B cell (primary cell): ENCODE results near the gene DSG2. TPM values are rescaled to one million over a fixed set of nuclear protein-coding genes. Genes with fewer than 3 reads are reported as not detected.

Experiments used
- ATAC-seq: fragments of 200-7000 bp; cut with Tn5 transposase; one replicate; pipeline ENCODE4 v1.10.0; 2021; ENCODE audit warnings: low read depth, mild to moderate bottlenecking, moderate number of reproducible peaks, moderate library complexity
- CTCF ChIA-PET: fragments of 350-600 bp; sonication (Branson Sonifier 250); formaldehyde crosslinking; loops from one replicate; lab custom pipeline; 2021; ENCODE audit warnings: antibody characterized with exemption, inconsistent platforms; lab: Charles Lee
- POLR2A ChIA-PET: fragments of 350-600 bp; sonication (Branson Sonifier 250); formaldehyde crosslinking; loops from one replicate; lab custom pipeline; 2021; ENCODE audit warnings: antibody characterized with exemption; lab: Charles Lee
- DNase-seq: peaks from one replicate; pipeline ENCODE4 v3.0.0; 2013
- H2AFZ ChIP-seq: 2 replicates; pipeline ENCODE4 v1.6.1; 2012; ENCODE audit warnings: mild to moderate bottlenecking, low read depth, low read length; ENCODE audit not compliant: insufficient read depth, poor library complexity, severe bottlenecking
- H3K27ac ChIP-seq, 2 donors: 1 replicate in 1 of 2; 2 replicates in 1 of 2; pipeline ENCODE4 v1.5.1; 2012 to 2013; ENCODE audit warnings: low read length in 2 of 2, mild to moderate bottlenecking in 2 of 2, moderate library complexity in 1 of 2
- H3K27me3 ChIP-seq, 4 experiments: fragments of 200-600 bp in 1 of 4; sonication (generic) in 1 of 4; replicated peaks in 1 of 4; 1 replicate in 2 of 4; 2 replicates in 2 of 4; pipeline versions ENCODE4 v1.6.1 to v1.7.0; 2013 to 2016; ENCODE audit warnings: low read length in 3 of 4, mild to moderate bottlenecking in 2 of 4, mixed read lengths in 1 of 4, moderate library complexity in 1 of 4; ENCODE audit not compliant: insufficient read depth in 4 of 4, control insufficient read depth in 3 of 4; ENCODE audit errors: control extremely low read depth in 1 of 4
- H3K36me3 ChIP-seq, 2 experiments: replicated peaks in 1 of 2; 1 replicate in 1 of 2; 2 replicates in 1 of 2; pipeline versions ENCODE4 v1.6.1 to v1.7.1; 2013; ENCODE audit warnings: low read length in 1 of 2; ENCODE audit not compliant: insufficient read depth in 2 of 2, control insufficient read depth in 1 of 2; ENCODE audit errors: control extremely low read depth in 1 of 2, extremely low read depth in 1 of 2
- H3K4me1 ChIP-seq, 2 donors: fragments of 200-600 bp in 1 of 2; sonication (generic) in 1 of 2; 1 replicate in 1 of 2; 2 replicates in 1 of 2; pipeline versions ENCODE4 v1.5.1 to v1.6.1; 2013 to 2017; ENCODE audit warnings: low read length in 2 of 2; ENCODE audit not compliant: control insufficient read depth in 2 of 2, insufficient read depth in 2 of 2
- H3K4me2 ChIP-seq: replicated peaks from 2 replicates; pipeline ENCODE3; 2012; ENCODE audit warnings: mild to moderate bottlenecking, low read depth, low read length; ENCODE audit not compliant: poor library complexity, severe bottlenecking
- H3K4me3 ChIP-seq, 5 experiments: fragments of 200-600 bp in 1 of 5; sonication (generic) in 1 of 5; 1 replicate in 3 of 5; 2 replicates in 2 of 5; pipeline versions ENCODE4 v1.5.1 to v1.7.0; 2011 to 2016; ENCODE audit warnings: low read length in 4 of 5, mild to moderate bottlenecking in 4 of 5, low read depth in 2 of 5, control low read depth in 1 of 5, moderate library complexity in 1 of 5; ENCODE audit not compliant: insufficient read depth in 1 of 5; ENCODE audit errors: control extremely low read depth in 1 of 5, extremely low read depth in 1 of 5
- H3K79me2 ChIP-seq: fragments of 200-600 bp; sonication (generic); one replicate; pipeline ENCODE4 v1.6.0; 2016; ENCODE audit warnings: low read length; ENCODE audit not compliant: control insufficient read depth, insufficient read depth
- H3K9ac ChIP-seq: fragments of 200-600 bp; sonication (generic); 2 replicates; pipeline ENCODE4 v1.6.1; 2017; ENCODE audit warnings: mild to moderate bottlenecking, low read length, moderate library complexity
- H3K9me3 ChIP-seq, 3 donors: one replicate each; pipeline versions ENCODE4 v1.6.1 to v1.7.1; 2013; ENCODE audit warnings: low read length in 2 of 3; ENCODE audit not compliant: control insufficient read depth in 2 of 3, insufficient read depth in 1 of 3; ENCODE audit errors: control extremely low read depth in 1 of 3
- H4K20me1 ChIP-seq: 2 replicates; pipeline ENCODE4 v1.6.0; 2012; ENCODE audit warnings: mild to moderate bottlenecking, low read length; ENCODE audit not compliant: insufficient read depth, control insufficient read depth, poor library complexity, severe bottlenecking
- H3K27ac Mint-ChIP-seq: one replicate; pipeline ENCODE4 v1.8.0; 2021; ENCODE audit warnings: mixed read lengths
- H3K27me3 Mint-ChIP-seq: one replicate; pipeline ENCODE4 v1.8.0; 2021; ENCODE audit warnings: mixed read lengths
- H3K4me1 Mint-ChIP-seq: one replicate; pipeline ENCODE4 v1.8.0; 2021; ENCODE audit warnings: mixed read lengths
- H3K4me3 Mint-ChIP-seq: one replicate; pipeline ENCODE4 v1.8.0; 2021; ENCODE audit warnings: mixed read lengths
- H3K9me3 Mint-ChIP-seq: one replicate; pipeline ENCODE4 v1.8.0; 2022; ENCODE audit warnings: mixed read lengths; ENCODE audit not compliant: insufficient read depth
- CTCF ChIP-seq: fragments of 200-600 bp; IDR thresholded peaks from one replicate; pipeline ENCODE4 v1.8.0; 2022; ENCODE audit warnings: antibody characterized with exemption, mild to moderate bottlenecking
- EZH2 ChIP-seq: IDR thresholded peaks from 2 replicates; pipeline ENCODE4 v1.6.1; 2012; ENCODE audit warnings: borderline replicate concordance, low read depth, mild to moderate bottlenecking, moderate library complexity, low read length; ENCODE audit not compliant: insufficient read depth, poor library complexity, severe bottlenecking
- WGBS: methylation state at CpG from one replicate; pipeline ENCODE4 v1.1.5; 2013; ENCODE audit warnings: missing lambda C conversion rate; ENCODE audit not compliant: insufficient coverage; 5-methylcytosine and 5-hydroxymethylcytosine counted together
- intact Hi-C: fragments of 100-400 bp; cut with micrococcal nuclease; formaldehyde crosslinking; loops from one replicate; pipeline ENCODE4 v1.10.0; 2022
- polyA plus RNA-seq: library from polyadenylated mRNA; depleted of rRNA; stranded (reverse); fragments of >200 nt; gene quantifications from 2 replicates; pipeline ENCODE4 v1.2.3, GENCODE V29; 2012
- total RNA-seq, 2 donors: library from RNA; stranded (reverse); fragments of 120-200 nt in 1 of 2; gene quantifications; 1 replicate in 1 of 2; 2 replicates in 1 of 2; pipeline versions ENCODE4 v1.2.3 to v1.2.4, GENCODE V29; 2013 to 2022

Gene DSG2
- total and polyA plus RNA-seq, 2 donors (not counting 1 experiment from before 2014, with no cell fraction given) = not detected

- H3K27ac Mint-ChIP-seq = no peak overlapping the region
- no peak overlapping the region for H3K4me3 ChIP-seq
- H3K9me3 ChIP-seq = no peaks in the 10 kb centered on the region
- DNase-seq (no peak), ATAC-seq (no peak)
- H3K9ac ChIP-seq = no peak overlapping the region
- intact Hi-C loops = no loop called here
- POLR2A ChIA-PET = no interaction called here
- H3K27me3 ChIP-seq = peaks cover 0 to 14% (median under 1%) of the 10 kb centered on the region in 4 experiments
- no peak overlapping the region for H2AFZ ChIP-seq
- no peaks in the 10 kb centered on the region for H3K4me1 Mint-ChIP-seq
- no peaks in the 10 kb centered on the region for H3K9me3 Mint-ChIP-seq
- no peaks in the 10 kb centered on the region for H4K20me1 ChIP-seq
- no peaks in the 10 kb centered on the region for H3K36me3 ChIP-seq
- TF ChIP-seq CTCF = no peak
- no peak for TF ChIP-seq EZH2
- no peak overlapping the region for H3K4me2 ChIP-seq
- H3K79me2 ChIP-seq = no peaks in the 10 kb centered on the region
- H3K27ac ChIP-seq = no peak overlapping the region
- CTCF ChIA-PET = no interaction called here
- H3K4me3 Mint-ChIP-seq = no peak overlapping the region
- peaks cover 31% of the 10 kb centered on the region for H3K27me3 Mint-ChIP-seq
- no peaks in the 10 kb centered on the region for H3K4me1 ChIP-seq
Observed at GRCh38 chr18:31491586-31491985, 6.4 kb upstream of the DSG2 start.

GRCh38 chr18:31492671-31493070 is 5.3 kb upstream of the DSG2 start:
- Histone ChIP-seq H3K79me2 (no peaks in the 10 kb centered on the region), H3K36me3 (no peaks in the 10 kb centered on the region), H3K27me3 (peaks cover 0 to 24% (median 6%) of the 10 kb centered on the region in 4 experiments), H3K4me2 (no peak overlapping the region), H3K27ac (no peak overlapping the region), H3K4me3 (no peak overlapping the region), H3K9ac (no peak overlapping the region), H4K20me1 (no peaks in the 10 kb centered on the region), H2AFZ (no peak overlapping the region), H3K4me1 (peaks cover 3 to 4% of the 10 kb centered on the region in 2 donors), H3K9me3 (peaks cover 0 to 4% (median 0%) of the 10 kb centered on the region in 3 donors)
- Mint-ChIP-seq H3K27me3 (peaks cover 40% of the 10 kb centered on the region), H3K9me3 (no peaks in the 10 kb centered on the region), H3K27ac (no peak overlapping the region), H3K4me3 (no peak overlapping the region), H3K4me1 (peaks cover 2% of the 10 kb centered on the region)
- intact Hi-C loops = no loop called here
- no peak for DNase-seq
- no peak for ATAC-seq
- ChIA-PET CTCF (no interaction called here), POLR2A (no interaction called here)
- TF ChIP-seq CTCF (no peak), EZH2 (no peak)
- WGBS = 92% methylated on average over 7 of the region's 9 CpGs
